DMS53 treated with DMSO at 0.1 percent for 48 hours (cell line): ENCODE results near the gene TAS2R31.

Experiments
- DNase-seq: peaks from one replicate; lab custom pipeline; 2025; ENCODE audit not compliant: unreplicated experiment; lab: John Stamatoyannopoulos, UW

The TAS2R31 gene

DNA sequence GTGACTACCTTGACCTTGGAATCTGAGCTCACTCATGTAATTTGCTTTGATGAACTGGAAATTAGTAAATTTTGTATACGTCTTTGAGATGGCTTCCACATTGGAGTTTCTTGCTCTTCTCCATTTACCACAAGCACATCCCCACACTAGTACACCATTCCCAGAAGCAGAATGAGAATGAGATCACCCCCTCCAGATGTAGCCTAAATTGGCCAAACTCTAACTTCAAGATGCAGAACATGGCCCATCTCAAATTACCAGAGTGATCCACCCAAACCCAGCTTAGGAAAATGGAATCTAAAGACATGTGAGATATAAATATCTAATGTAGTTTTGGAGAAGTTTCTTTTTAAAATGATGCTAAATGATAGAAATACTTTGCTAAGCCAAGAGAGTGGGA, 23.6 kb downstream of the TAS2R31 start:
- no peak for DNase-seq

DNA sequence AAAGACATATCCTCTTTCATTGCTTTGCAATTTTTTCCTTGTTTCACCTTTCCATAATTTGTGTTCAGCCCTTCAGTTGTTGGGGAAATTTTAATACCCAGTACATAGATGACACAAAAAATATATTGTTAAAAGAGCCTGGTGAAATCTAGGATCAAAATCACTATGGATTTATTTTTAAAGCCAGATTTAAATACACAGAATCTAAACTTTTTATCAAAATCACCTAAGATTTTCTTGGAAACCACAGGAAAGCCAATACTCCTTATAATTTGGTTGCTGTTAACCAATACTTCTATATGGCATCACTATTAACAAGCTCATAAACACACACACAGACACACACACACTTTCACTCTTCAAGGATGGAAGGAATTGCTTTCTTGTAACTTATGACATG, 33.0 kb downstream of the TAS2R31 start, which contains the start of gene TAS2R20:
Gene TAS2R20 (minus strand): TSS at position 101 of the 400 bp plus-strand sequence. CDS start 429 bp downstream, outside the sequence.
- DNase-seq: no peak

DNA sequence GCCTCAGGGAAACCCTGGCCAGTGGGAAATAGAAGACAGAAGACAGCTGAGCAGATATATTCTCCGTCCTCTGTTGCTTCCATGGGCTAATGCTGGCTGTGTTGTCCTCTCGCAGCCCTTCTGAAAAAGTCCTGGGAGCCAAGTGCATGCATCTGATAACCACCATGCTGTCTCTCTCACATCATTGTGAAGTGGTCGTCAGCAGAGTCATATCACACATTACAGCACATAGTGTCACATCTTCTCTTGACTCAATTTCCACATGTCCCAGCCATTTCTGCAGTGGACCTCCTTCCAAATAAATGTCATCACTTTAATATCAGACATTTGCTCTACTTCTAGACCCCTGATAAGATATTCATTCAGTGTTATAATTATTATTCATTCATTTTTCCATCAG, 36.9 kb downstream of the TAS2R31 start:
- no peak for DNase-seq

GRCh38 chr12:10989107-10989506, 42.1 kb downstream of the TAS2R31 start:
- DNase-seq: no peak

DNA sequence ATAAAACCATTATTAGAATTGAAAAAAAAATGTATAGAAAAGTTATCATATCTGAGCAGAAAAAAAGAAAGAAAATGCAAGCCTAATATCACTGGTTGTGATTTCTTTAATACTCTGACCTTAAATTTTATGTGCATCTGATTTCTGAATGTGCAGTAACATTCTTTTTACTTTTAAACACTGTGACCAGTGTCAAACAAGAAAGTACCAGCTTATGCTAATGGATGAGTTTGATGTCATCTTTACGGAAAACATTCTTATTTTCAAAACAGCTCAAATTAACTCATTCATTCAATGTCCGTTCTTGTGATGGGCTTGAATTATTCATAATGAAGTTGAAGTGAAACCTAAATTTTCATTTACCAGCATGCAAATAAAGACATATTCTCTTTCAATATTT, 44.4 kb downstream of the TAS2R31 start, which contains the start of gene TAS2R50:
Gene TAS2R50 (minus strand): TSS at position 101 of the 400 bp plus-strand sequence. CDS start 52 bp downstream, at position 49.
- no peak for DNase-seq

DNA sequence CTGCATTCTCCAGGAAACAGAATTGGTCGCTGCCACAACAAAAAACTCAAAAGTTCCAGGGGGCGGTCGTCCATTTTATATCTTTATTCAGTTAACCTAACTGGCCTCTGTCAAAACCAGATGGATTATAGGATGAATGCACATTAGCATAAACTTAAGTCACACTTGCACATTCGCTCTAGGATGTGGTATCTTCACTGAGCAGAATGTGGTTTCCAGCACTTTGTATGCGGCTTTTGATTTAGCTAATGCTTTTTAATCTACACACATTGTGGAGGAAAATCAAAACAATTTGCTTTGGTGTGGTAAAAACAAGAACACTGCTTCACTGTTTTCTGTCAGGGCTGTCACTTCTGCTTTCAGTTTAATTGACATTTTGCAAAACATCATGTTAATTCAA, 49.0 kb downstream of the TAS2R31 start:
- no peak for DNase-seq
